Measurements from ENCODE around the gene DACT3. TPM values are rescaled to one million over a fixed set of nuclear protein-coding genes. Genes with fewer than 3 reads are reported as not detected.

The DACT3 gene
- total RNA-seq, 1 experiment from 2014 or later, result 0.38 TPM

- DNase-seq (ENCODE audit: low spot score), result no peak
Measured at GRCh38 chr19:46665072-46665471, 4.1 kb upstream of the DACT3 start.

- peak; percentile 95 for DNase-seq (ENCODE audit: low spot score)
Measured at GRCh38 chr19:46661735-46662592, 982 bp upstream of the DACT3 start.

GRCh38 chr19:46660551-46661019 is 397 bp downstream of the DACT3 start:
- DNase-seq (ENCODE audit: low spot score), result no peak

GRCh38 chr19:46660008-46660517 is 919 bp downstream of the DACT3 start:
- DNase-seq (ENCODE audit: low spot score), result no peak

- no peak for DNase-seq (ENCODE audit: low spot score)
Measured at GRCh38 chr19:46659151-46660007, 1.6 kb downstream of the DACT3 start.

GRCh38 chr19:46656541-46656940 is 4.4 kb downstream of the DACT3 start:
- no peak for DNase-seq (ENCODE audit: low spot score)

- DNase-seq (ENCODE audit: low spot score), result no peak
Measured at GRCh38 chr19:46654621-46655152, 6.3 kb downstream of the DACT3 start.

- no peak for DNase-seq (ENCODE audit: low spot score)
Measured at GRCh38 chr19:46650445-46650844, 10.5 kb downstream of the DACT3 start.

GRCh38 chr19:46648961-46649960 is 11.7 kb downstream of the DACT3 start:
- DNase-seq (ENCODE audit: low spot score), result no peak

- DNase-seq (ENCODE audit: low spot score), result no peak
Measured at GRCh38 chr19:46648060-46648960, 12.7 kb downstream of the DACT3 start.

GRCh38 chr19:46646402-46646801 is 14.6 kb downstream of the DACT3 start:
- no peak for DNase-seq (ENCODE audit: low spot score)

GRCh38 chr19:46644720-46645119 is 16.3 kb downstream of the DACT3 start:
- DNase-seq (ENCODE audit: low spot score), result no peak

- DNase-seq (ENCODE audit: low spot score), result no peak
Measured at GRCh38 chr19:46640656-46641055, 20.3 kb downstream of the DACT3 start.

- no peak for DNase-seq (ENCODE audit: low spot score)
Measured at GRCh38 chr19:46639358-46640182, 21.4 kb downstream of the DACT3 start.

- DNase-seq (ENCODE audit: low spot score), result no peak
Measured at GRCh38 chr19:46637224-46637623, 23.8 kb downstream of the DACT3 start.

- DNase-seq (ENCODE audit: low spot score), result no peak
Measured at GRCh38 chr19:46635920-46636761, 24.8 kb downstream of the DACT3 start, which contains the start of gene GNG8. Gene GNG8, minus strand, starts transcription at chr19:46636202. Its CDS starts 1,520 bp downstream, at chr19:46634682.

- DNase-seq (ENCODE audit: low spot score), result no peak
Measured at GRCh38 chr19:46634656-46635218, 26.2 kb downstream of the DACT3 start.

All from HT-29 (cell line).